Subcutaneous abdominal adipose tissue (tissue), 5 donors: Measurements from ENCODE around the gene MYO1C.

Source experiments
- H3K27ac ChIP-seq: one replicate; pipeline ENCODE4 v1.7.0; 2013; ENCODE audit warnings: low read depth, mild to moderate bottlenecking, inconsistent platforms, low read length, moderate library complexity
- H3K27me3 ChIP-seq, 5 donors: one replicate each; pipeline ENCODE4 v1.7.0; 2013; ENCODE audit warnings: low read length in 5 of 5, inconsistent platforms in 1 of 5; ENCODE audit not compliant: control insufficient read depth in 5 of 5, insufficient read depth in 4 of 5
- H3K36me3 ChIP-seq, 5 donors: one replicate each; pipeline ENCODE4 v1.7.0; 2013; ENCODE audit warnings: low read length in 5 of 5; ENCODE audit not compliant: control insufficient read depth in 5 of 5, insufficient read depth in 5 of 5
- H3K4me1 ChIP-seq, 5 donors: one replicate each; pipeline ENCODE4 v1.7.0; 2013; ENCODE audit warnings: low read length in 5 of 5, mild to moderate bottlenecking in 3 of 5, moderate library complexity in 1 of 5; ENCODE audit not compliant: control insufficient read depth in 5 of 5, insufficient read depth in 5 of 5
- H3K4me3 ChIP-seq, 5 donors: one replicate each; pipeline ENCODE4 v1.7.0; 2013; ENCODE audit warnings: low read length in 5 of 5, low read depth in 1 of 5
- H3K9ac ChIP-seq, 5 donors: one replicate each; pipeline ENCODE4 v1.7.0; 2013; ENCODE audit warnings: low read length in 5 of 5, mild to moderate bottlenecking in 4 of 5, moderate library complexity in 3 of 5
- H3K9me3 ChIP-seq, 5 donors: one replicate each; pipeline ENCODE4 v1.7.0; 2013; ENCODE audit warnings: low read length in 5 of 5; ENCODE audit not compliant: control insufficient read depth in 5 of 5
- donor health status: healthy.
- donor health status: healthy.
- donor health status: healthy.
- donor health status: healthy.
- donor health status: healthy.

The MYO1C gene

GRCh38 chr17:1442187-1442586 lies 50.3 kb downstream of the MYO1C start:
- no peaks in the 10 kb centered on the region for H3K27me3 ChIP-seq
- no peak overlapping the region for H3K4me3 ChIP-seq
- no peak overlapping the region for H3K9ac ChIP-seq
- no peaks in the 10 kb centered on the region for H3K9me3 ChIP-seq
- H3K4me1 ChIP-seq: peaks cover 0 to 20% (median 14%) of the 10 kb centered on the region in 5 donors
- peaks cover 0 to 9% (median 8%) of the 10 kb centered on the region in 5 donors for H3K36me3 ChIP-seq
- no peak overlapping the region for H3K27ac ChIP-seq

- no peak overlapping the region for H3K27ac ChIP-seq
- no peaks in the 10 kb centered on the region for H3K27me3 ChIP-seq
- peaks cover 0 to 14% (median 8%) of the 10 kb centered on the region in 5 donors for H3K4me1 ChIP-seq
- no peak overlapping the region for H3K4me3 ChIP-seq
- H3K9ac ChIP-seq: no peak overlapping the region
- H3K9me3 ChIP-seq: no peaks in the 10 kb centered on the region
- H3K36me3 ChIP-seq: peaks cover 5 to 21% (median 15%) of the 10 kb centered on the region in 5 donors
Observed at GRCh38 chr17:1440921-1441320, 51.6 kb downstream of the MYO1C start.

- Histone ChIP-seq H3K27me3 (no peaks in the 10 kb centered on the region), H3K9me3 (no peaks in the 10 kb centered on the region), H3K4me3 (no peak overlapping the region), H3K9ac (peak overlapping the region in 1 of 5 donors; percentile 41), H3K27ac (peak overlapping the region; percentile 75), H3K4me1 (peaks cover 0 to 11% (median 8%) of the 10 kb centered on the region in 5 donors), H3K36me3 (peaks cover 9 to 41% (median 34%) of the 10 kb centered on the region in 5 donors)
Observed at GRCh38 chr17:1438593-1439083, 53.8 kb downstream of the MYO1C start.

GRCh38 chr17:1435326-1435725 lies 57.2 kb downstream of the MYO1C start:
- Histone ChIP-seq H3K9me3 (no peaks in the 10 kb centered on the region), H3K4me3 (no peak overlapping the region), H3K36me3 (peaks cover 12 to 46% (median 44%) of the 10 kb centered on the region in 5 donors), H3K27ac (no peak overlapping the region), H3K9ac (no peak overlapping the region), H3K27me3 (no peaks in the 10 kb centered on the region), H3K4me1 (peaks cover 2 to 26% (median 20%) of the 10 kb centered on the region in 5 donors)

GRCh38 chr17:1434150-1434549 lies 58.3 kb downstream of the MYO1C start:
- peaks cover 12 to 51% (median 47%) of the 10 kb centered on the region in 5 donors for H3K36me3 ChIP-seq
- H3K9ac ChIP-seq: no peak overlapping the region
- H3K9me3 ChIP-seq: no peaks in the 10 kb centered on the region
- peaks cover 2 to 29% (median 20%) of the 10 kb centered on the region in 5 donors for H3K4me1 ChIP-seq
- H3K27me3 ChIP-seq: no peaks in the 10 kb centered on the region
- H3K27ac ChIP-seq: no peak overlapping the region
- H3K4me3 ChIP-seq: no peak overlapping the region

GRCh38 chr17:1431631-1432104 lies 60.8 kb downstream of the MYO1C start:
- Histone ChIP-seq H3K4me1 (peaks cover 2 to 18% (median 11%) of the 10 kb centered on the region in 5 donors), H3K9me3 (no peaks in the 10 kb centered on the region)

DNA sequence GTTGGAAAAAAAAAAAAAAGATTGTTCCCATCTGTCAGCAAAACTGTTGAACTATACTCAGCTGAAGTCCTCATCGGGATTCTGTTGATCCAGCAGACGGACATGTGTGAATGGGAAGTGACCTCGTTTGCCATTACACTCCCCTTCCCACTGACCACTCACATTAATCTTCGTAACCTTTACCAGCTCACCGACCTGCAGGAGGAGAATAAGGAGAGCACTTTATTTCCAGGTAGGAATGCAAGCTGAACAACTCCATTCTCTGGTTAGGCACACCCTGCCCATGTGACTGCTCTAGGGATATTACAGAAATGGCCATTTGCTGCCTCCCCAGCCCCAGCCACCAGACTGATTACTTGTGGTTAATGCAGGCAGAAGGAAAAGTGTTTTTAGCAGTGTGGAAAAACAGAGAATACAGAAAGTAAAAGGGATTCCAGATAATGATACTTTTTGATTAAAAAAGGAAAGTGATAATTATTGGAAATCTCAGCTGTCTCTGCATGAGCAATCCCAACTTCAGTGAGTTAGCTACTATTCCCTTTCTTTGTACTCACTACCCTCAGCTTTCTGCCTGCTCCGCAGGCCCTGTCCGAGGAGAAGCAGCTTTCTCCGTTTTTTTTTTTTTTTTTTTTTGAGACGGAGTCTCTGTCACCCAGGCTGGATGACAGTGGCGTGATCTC lies 68.9 kb downstream of the MYO1C start:
- Histone ChIP-seq H3K4me1 (peaks cover 0 to 6% (median 0%) of the 10 kb centered on the region in 5 donors), H3K27ac (peak overlapping the region; percentile 10), H3K9me3 (no peaks in the 10 kb centered on the region), H3K9ac (no peak overlapping the region), H3K36me3 (peaks cover 16 to 67% (median 43%) of the 10 kb centered on the region in 5 donors), H3K27me3 (no peaks in the 10 kb centered on the region), H3K4me3 (no peak overlapping the region)

More at GRCh38 chr17:1431631-1432104, 60.8 kb downstream of the MYO1C start:
- H3K9ac ChIP-seq: no peak overlapping the region
- no peak overlapping the region for H3K27ac ChIP-seq
- no peaks in the 10 kb centered on the region for H3K27me3 ChIP-seq
- H3K4me3 ChIP-seq: no peak overlapping the region
- H3K36me3 ChIP-seq: peaks cover 12 to 58% (median 43%) of the 10 kb centered on the region in 5 donors

GRCh38 chr17:1422885-1423284 lies 69.6 kb downstream of the MYO1C start:
- Histone ChIP-seq H3K27me3 (no peaks in the 10 kb centered on the region), H3K9me3 (no peaks in the 10 kb centered on the region), H3K9ac (no peak overlapping the region), H3K27ac (peak overlapping the region; percentile 10), H3K4me3 (no peak overlapping the region), H3K4me1 (peaks cover 0 to 6% (median 0%) of the 10 kb centered on the region in 5 donors), H3K36me3 (peaks cover 16 to 66% (median 43%) of the 10 kb centered on the region in 5 donors)

GRCh38 chr17:1421470-1421869 lies 71.0 kb downstream of the MYO1C start:
- no peaks in the 10 kb centered on the region for H3K9me3 ChIP-seq
- no peak overlapping the region for H3K4me3 ChIP-seq
- peaks cover 16 to 63% (median 41%) of the 10 kb centered on the region in 5 donors for H3K36me3 ChIP-seq
- H3K27ac ChIP-seq: no peak overlapping the region
- no peaks in the 10 kb centered on the region for H3K27me3 ChIP-seq
- H3K4me1 ChIP-seq: peaks cover 0 to 6% (median 0%) of the 10 kb centered on the region in 5 donors
- H3K9ac ChIP-seq: no peak overlapping the region

GRCh38 chr17:1420981-1421380 lies 71.5 kb downstream of the MYO1C start:
- no peaks in the 10 kb centered on the region for H3K9me3 ChIP-seq
- no peak overlapping the region for H3K9ac ChIP-seq
- H3K4me3 ChIP-seq: no peak overlapping the region
- H3K4me1 ChIP-seq: peaks cover 0 to 6% (median 0%) of the 10 kb centered on the region in 5 donors
- no peak overlapping the region for H3K27ac ChIP-seq
- H3K27me3 ChIP-seq: no peaks in the 10 kb centered on the region
- peaks cover 16 to 58% (median 37%) of the 10 kb centered on the region in 5 donors for H3K36me3 ChIP-seq
